Astrocyte (in vitro differentiated cells and primary cell): ENCODE results near the gene ALOX12B.
A peak's percentile ranks its signal among the peaks of the same experiment; 100 is the strongest.

Source experiments
- CTCF ChIP-seq: IDR thresholded peaks from 2 replicates; pipeline ENCODE4 v1.5.1; 2011; ENCODE audit warnings: low read depth, mild to moderate bottlenecking, inconsistent platforms, low read length, moderate library complexity; ENCODE audit not compliant: insufficient read depth
- EZH2 ChIP-seq: IDR thresholded peaks from 2 replicates; pipeline ENCODE4 v1.6.1; 2012; ENCODE audit warnings: mild to moderate bottlenecking, low read length, inconsistent platforms; ENCODE audit not compliant: insufficient read depth

GRCh38 chr17:8057691-8058114, 29.8 kb downstream of the ALOX12B start:
- TF ChIP-seq EZH2 (no peak), CTCF (peak; percentile 84)
